Measurements from ENCODE around the gene WWOX.

- TF ChIP-seq EZH2 (IDR thresholded peaks at IDR 0.05; ENCODE audit: low read depth) = no peak
- TF ChIP-seq CTCF (conservative IDR thresholded peaks at IDR 0.05) = no peak
Observed at GRCh38 chr16:78183437-78184237, 84.2 kb downstream of the WWOX start.

Data from PC-9 (cell line).